ENCODE results near the gene PPTC7. TPM values are rescaled to one million over a fixed set of nuclear protein-coding genes. Genes with fewer than 3 reads are reported as not detected.
"Not testable (repeated sequence)": the region's sequence is repeated elsewhere in the genome, so short reads cannot be mapped to it uniquely, and the experiment has no call there.

The PPTC7 gene
- total RNA-seq, 4 donors from 2014 or later, result 15.8 to 28.9 (median 22.8) TPM

DNA sequence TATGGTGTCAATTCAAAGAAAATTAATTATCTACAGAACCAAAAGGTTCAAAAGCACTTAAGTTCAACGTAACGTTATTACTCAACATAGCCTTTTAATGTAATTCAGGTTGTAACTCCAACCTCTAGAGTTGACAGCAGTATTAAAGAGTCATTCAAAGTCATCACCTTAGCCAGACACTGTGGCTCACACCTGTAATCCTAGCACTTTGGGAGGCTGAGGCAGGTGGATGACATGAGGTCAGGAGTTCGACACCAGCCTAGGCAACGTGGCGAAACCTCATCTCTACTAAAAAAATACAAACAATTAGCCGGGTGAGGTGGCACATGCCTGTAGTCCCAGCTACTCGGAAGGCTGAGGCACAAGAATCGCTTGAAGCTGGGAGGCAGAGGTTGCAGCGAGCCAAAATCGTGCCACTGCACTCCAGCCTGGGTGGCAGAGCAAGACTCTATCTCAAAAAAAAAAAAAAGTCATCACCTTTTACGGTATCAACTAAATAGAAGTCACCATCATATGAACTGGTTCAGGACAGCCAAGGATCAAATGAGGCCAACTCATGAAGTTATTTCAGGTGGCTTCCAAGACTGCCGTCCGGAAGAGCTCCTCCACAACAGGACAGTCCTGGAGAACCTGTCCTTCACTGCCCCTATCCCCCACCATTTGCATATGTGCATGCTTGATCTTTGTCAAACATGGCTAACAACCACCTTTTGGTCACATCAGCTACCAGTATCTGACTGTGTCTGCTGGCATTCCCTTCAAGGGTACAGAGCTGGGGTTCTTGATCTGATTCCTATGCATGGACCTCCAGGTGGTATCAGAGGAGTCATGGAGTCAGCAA lies 4.2 kb downstream of the PPTC7 start:
- TF ChIP-seq, protein P1, sequence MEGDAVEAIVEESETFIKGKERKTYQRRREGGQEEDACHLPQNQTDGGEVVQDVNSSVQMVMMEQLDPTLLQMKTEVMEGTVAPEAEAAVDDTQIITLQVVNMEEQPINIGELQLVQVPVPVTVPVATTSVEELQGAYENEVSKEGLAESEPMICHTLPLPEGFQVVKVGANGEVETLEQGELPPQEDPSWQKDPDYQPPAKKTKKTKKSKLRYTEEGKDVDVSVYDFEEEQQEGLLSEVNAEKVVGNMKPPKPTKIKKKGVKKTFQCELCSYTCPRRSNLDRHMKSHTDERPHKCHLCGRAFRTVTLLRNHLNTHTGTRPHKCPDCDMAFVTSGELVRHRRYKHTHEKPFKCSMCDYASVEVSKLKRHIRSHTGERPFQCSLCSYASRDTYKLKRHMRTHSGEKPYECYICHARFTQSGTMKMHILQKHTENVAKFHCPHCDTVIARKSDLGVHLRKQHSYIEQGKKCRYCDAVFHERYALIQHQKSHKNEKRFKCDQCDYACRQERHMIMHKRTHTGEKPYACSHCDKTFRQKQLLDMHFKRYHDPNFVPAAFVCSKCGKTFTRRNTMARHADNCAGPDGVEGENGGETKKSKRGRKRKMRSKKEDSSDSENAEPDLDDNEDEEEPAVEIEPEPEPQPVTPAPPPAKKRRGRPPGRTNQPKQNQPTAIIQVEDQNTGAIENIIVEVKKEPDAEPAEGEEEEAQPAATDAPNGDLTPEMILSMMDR (IDR thresholded peaks at IDR 0.05), result no peak
- Histone ChIP-seq H3K4me3 (replicated peaks in 1 of 3) (no peak overlapping the region), H3K4me1 (peaks cover 32 to 49% of the 10 kb centered on the region in 2 donors), H3K9me3 (no peaks in the 10 kb centered on the region), H3K27me3 (no peaks in the 10 kb centered on the region), H3K36me3 (no peaks in the 10 kb centered on the region), H3K27ac (peak overlapping the region in 1 of 3 donors; percentile 34)
- DNase-seq, result no peak
- intact Hi-C loops (cut with DNase I), result no loop called here
- WGBS, 2 donors, result 90 to 93% methylated on average over 13 of the region's 13 CpGs

DNA sequence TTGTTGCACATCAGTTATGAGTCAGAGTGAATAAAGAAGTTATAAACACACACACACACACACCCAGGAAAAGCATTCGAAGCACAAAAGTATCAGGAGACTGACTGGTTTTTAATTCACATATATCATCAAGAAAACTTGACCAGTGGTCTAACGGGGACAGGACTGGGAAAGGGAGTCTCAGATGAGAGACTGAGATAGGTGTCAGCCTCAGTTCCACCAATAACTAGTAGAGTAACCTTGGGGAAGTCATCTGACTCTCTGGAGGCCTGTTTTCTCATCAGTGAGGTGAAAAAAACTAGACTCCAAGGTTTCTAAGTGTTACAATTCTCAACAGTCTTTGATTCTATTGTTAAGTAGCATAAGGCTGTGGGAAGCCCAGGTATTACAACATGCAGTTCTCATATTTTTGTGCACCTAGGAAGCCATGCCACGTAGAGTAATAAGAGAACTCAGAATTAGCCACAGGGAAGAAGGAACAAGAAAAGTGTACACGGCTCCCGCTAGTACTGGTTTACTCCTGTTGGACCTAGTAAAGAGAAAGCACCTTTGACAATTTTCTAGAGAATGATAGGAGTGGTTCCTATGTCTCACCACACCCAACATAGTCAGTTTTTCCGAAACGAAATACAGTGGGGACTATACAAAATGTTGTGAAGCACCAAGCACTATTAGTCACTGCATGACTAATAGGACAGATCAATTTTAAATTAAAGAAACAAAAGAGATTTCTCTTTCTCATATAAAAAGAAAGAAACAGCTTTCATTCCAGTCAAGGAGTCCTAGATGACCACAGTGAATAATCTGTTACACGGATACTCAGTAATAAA lies 5.0 kb downstream of the PPTC7 start:
- Histone ChIP-seq H3K4me1 (peaks cover 28 to 44% of the 10 kb centered on the region in 2 donors), H3K9me3 (no peaks in the 10 kb centered on the region), H3K4me3 (replicated peaks in 1 of 3) (no peak overlapping the region), H3K27me3 (no peaks in the 10 kb centered on the region), H3K27ac (peak overlapping the region in 2 of 3 donors; percentile 34 to 45), H3K36me3 (no peaks in the 10 kb centered on the region)
- DNase-seq, result no peak
- intact Hi-C loops (cut with DNase I), result no loop called here
- no peak for TF ChIP-seq POLR2A (IDR thresholded peaks at IDR 0.05)
- TF ChIP-seq, protein P1 (IDR thresholded peaks at IDR 0.05), result no peak
- WGBS, 2 donors, result 59 to 72% methylated on average over 8 of the region's 8 CpGs

DNA sequence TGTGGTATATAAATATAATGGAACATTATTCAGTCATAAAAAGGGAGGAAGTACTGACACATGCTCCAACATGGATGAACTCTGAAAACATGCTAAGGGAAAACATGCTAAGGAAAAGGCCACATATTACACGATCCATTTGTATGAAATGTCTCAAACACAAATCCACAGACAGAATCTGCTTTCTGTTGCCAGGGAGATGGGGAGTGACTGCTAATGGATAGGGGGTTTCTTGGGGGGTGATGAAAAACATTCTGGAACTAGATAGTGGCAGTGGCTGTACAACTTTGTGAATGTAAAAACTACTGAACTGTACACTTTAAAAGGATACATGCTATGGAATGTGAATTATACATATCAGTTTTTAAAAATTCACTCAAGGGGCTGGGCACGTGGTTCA lies 6.6 kb downstream of the PPTC7 start:
- H3K27ac ChIP-seq, result no peak overlapping the region
- H3K9me3 ChIP-seq, result no peaks in the 10 kb centered on the region
- intact Hi-C loops (cut with DNase I), result no loop called here
- no peak overlapping the region for H3K4me3 ChIP-seq (replicated peaks in 1 of 3)
- H3K4me1 ChIP-seq, result peaks cover 24 to 41% of the 10 kb centered on the region in 2 donors
- TF ChIP-seq, protein P1 (IDR thresholded peaks at IDR 0.05), result no peak
- TF ChIP-seq POLR2A (IDR thresholded peaks at IDR 0.05), result no peak
- H3K36me3 ChIP-seq, result no peaks in the 10 kb centered on the region
- no peak for DNase-seq
- WGBS, 2 donors, result 95 to 96% methylated on average over 2 of the region's 2 CpGs
- H3K27me3 ChIP-seq, result no peaks in the 10 kb centered on the region

DNA sequence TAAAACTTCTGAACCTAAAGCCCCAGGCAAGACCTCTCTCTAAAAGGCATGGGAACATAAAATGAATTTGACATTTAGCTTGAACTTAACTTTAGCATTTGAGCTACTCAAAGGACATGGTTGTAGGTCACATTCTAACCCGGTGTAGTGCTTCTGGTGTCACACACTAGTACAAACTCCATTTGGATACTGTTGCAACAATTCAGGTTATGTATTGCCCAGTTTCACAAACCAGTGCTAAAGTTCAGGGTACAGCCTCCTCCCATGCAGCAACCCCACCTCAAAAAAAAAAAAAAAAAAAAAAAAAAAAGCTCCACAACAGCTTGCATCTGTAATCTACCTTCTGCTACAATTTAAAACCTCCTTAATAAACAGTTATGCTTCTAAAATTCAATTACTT lies 7.8 kb downstream of the PPTC7 start:
- 19 to 41% methylated on average over 1 of the region's 1 CpG for WGBS, 2 donors
- DNase-seq, result no peak
- H3K27ac ChIP-seq, result no peak overlapping the region
- H3K36me3 ChIP-seq, result no peaks in the 10 kb centered on the region
- H3K9me3 ChIP-seq, result no peaks in the 10 kb centered on the region
- no peaks in the 10 kb centered on the region for H3K27me3 ChIP-seq
- TF ChIP-seq, protein P1 (IDR thresholded peaks at IDR 0.05), result no peak
- TF ChIP-seq POLR2A (IDR thresholded peaks at IDR 0.05), result no peak
- peaks cover 15 to 29% of the 10 kb centered on the region in 2 donors for H3K4me1 ChIP-seq
- intact Hi-C loops (cut with DNase I), result no loop called here
- no peak overlapping the region for H3K4me3 ChIP-seq (replicated peaks in 1 of 3)

DNA sequence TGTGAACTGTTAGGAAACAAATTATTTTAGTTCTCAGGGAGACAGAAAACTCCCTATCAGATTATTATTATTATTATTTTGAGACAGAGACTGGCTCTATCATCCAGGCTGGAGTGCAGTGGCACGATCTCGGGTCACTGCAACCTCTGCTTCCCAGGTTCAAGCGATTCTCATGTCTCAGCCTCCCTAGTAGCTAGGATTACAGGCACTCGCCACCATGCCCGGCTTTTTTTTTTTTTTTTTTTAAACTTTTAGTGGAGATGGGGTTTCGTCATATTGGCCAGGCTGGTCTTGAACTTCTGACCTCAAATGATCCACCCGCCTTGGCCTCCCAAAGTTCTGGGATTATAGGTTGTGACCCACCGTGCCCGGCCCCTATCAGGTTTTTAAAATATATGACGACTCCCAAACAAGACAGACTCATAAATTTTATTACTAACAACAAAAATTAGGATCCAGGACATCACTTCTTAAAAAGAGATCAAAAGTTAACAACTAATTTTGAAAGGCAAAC lies 8.3 kb downstream of the PPTC7 start:
- H3K27ac ChIP-seq; DNase-seq; H3K4me3 ChIP-seq (replicated peaks in 1 of 3); H3K36me3 ChIP-seq; H3K9me3 ChIP-seq; H3K27me3 ChIP-seq; intact Hi-C loops (cut with DNase I): not testable (repeated sequence)
- H3K4me1 ChIP-seq, result peaks cover 15 to 23% of the 10 kb centered on the region in 2 donors
- 95 to 96% methylated on average over 10 of the region's 10 CpGs for WGBS, 2 donors
